H1 (cell line): Measurements from ENCODE around the gene ZNF177. TPM values are rescaled to one million over a fixed set of nuclear protein-coding genes. Genes with fewer than 3 reads are reported as not detected.

ENCODE experiments used
- CTBP2 ChIP-seq: IDR thresholded peaks from 2 replicates; pipeline ENCODE4 v1.7.0; 2011; ENCODE audit warnings: borderline replicate concordance, mild to moderate bottlenecking, moderate library complexity, mixed read lengths, low read length; ENCODE audit not compliant: insufficient read depth, insufficient read length
- HDAC6 ChIP-seq: IDR thresholded peaks from one replicate; pipeline ENCODE4 v1.7.1; 2012; ENCODE audit warnings: low read depth, mild to moderate bottlenecking, inconsistent platforms, low read length, moderate library complexity
- MAX ChIP-seq: IDR thresholded peaks from 2 replicates; pipeline ENCODE4 v1.6.1; 2012; ENCODE audit warnings: inconsistent platforms
- TEAD4 ChIP-seq: IDR thresholded peaks from 2 replicates; pipeline ENCODE4 v1.6.1; 2012; ENCODE audit warnings: low read depth, low read length, inconsistent platforms, mixed read lengths
- YY1 ChIP-seq: IDR thresholded peaks from 2 replicates; pipeline ENCODE4 v1.6.1; 2011; ENCODE audit warnings: low read depth, mild to moderate bottlenecking, low read length
- polyA plus RNA-seq, 7 experiments: library from polyadenylated mRNA; depleted of rRNA in 3 of 7; stranded (reverse) in 5 of 7; unstranded in 2 of 7; fragments of >200 nt in 5 of 7; fragments of 200-250 nt in 2 of 7; gene quantifications; 1 replicate in 5 of 7; 2 replicates in 1 of 7; 4 replicates in 1 of 7; pipeline versions ENCODE4 v1.2.1 to v1.2.3, GENCODE V29; 2011 to 2013; ENCODE audit warnings: missing spikeins in 2 of 7, mixed read lengths in 2 of 7
- total RNA-seq: library from RNA; stranded (reverse); fragmentation: NEBNext Ultra II Directional; extraction: Animal tissue kit (Norgen Biotek cat#: 25700); gene quantifications from 2 replicates; pipeline ENCODE4 v1.2.1, GENCODE V29; 2021

Gene ZNF177
- total and polyA plus RNA-seq, 2 of the 8 experiments (the other 6 are each of a cell fraction or from before 2014, with no cell fraction given) = 3.1 to 5.9 TPM

GRCh38 chr19:9345005-9345404, 17.8 kb upstream of the ZNF177 start (continued):
- no peak for TF ChIP-seq TEAD4
- TF ChIP-seq YY1 = no peak
- no peak for TF ChIP-seq HDAC6
- TF ChIP-seq MAX = no peak
- TF ChIP-seq CTBP2 = no peak
